ENCODE measurements around the gene TMPRSS3.

TMPRSS3 gene

DNA sequence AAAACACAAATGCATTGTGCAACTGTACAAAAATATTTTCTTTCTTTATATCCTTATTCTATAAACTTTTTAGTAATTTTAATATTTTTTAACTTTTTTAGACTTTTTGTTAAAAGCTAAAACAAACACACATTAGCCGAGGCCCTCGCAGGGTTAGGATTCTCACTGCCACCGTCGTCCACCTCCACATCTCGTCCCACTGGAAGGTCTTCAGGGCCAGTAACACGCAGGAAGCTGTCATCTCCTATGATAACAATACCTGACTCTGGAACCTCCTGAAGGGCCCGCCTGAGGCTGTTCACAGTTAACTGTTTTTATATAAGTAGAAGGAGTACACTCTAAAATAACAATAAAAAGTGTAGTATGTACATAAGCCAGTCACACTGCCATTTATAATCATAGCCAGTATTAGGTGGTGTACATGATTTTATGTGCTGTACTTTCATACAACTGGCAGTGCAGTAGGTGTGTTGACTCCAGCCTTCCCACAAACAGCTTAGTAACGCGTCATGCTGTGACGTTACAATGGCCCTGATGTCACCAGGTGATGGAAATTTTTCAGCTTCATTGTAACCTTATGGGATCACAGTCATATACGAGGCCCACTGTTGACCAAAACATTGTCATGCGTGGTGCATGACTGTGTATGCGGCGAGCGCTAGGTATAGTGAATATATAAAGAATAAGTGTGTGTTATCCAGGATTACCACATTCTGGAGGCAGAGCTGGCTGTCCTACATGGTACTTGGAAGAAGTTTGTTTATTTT, 53.9 kb downstream of the TMPRSS3 start:
- ATAC-seq = no peak
- TF ChIP-seq, protein P1, sequence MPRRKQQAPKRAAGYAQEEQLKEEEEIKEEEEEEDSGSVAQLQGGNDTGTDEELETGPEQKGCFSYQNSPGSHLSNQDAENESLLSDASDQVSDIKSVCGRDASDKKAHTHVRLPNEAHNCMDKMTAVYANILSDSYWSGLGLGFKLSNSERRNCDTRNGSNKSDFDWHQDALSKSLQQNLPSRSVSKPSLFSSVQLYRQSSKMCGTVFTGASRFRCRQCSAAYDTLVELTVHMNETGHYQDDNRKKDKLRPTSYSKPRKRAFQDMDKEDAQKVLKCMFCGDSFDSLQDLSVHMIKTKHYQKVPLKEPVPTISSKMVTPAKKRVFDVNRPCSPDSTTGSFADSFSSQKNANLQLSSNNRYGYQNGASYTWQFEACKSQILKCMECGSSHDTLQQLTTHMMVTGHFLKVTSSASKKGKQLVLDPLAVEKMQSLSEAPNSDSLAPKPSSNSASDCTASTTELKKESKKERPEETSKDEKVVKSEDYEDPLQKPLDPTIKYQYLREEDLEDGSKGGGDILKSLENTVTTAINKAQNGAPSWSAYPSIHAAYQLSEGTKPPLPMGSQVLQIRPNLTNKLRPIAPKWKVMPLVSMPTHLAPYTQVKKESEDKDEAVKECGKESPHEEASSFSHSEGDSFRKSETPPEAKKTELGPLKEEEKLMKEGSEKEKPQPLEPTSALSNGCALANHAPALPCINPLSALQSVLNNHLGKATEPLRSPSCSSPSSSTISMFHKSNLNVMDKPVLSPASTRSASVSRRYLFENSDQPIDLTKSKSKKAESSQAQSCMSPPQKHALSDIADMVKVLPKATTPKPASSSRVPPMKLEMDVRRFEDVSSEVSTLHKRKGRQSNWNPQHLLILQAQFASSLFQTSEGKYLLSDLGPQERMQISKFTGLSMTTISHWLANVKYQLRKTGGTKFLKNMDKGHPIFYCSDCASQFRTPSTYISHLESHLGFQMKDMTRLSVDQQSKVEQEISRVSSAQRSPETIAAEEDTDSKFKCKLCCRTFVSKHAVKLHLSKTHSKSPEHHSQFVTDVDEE (CRISPR knock-in tag; IDR thresholded peaks at IDR 0.05) = no peak
- no peak for TF ChIP-seq PPARA (CRISPR knock-in tag; IDR thresholded peaks at IDR 0.05; ENCODE audit: borderline replicate concordance)

DNA sequence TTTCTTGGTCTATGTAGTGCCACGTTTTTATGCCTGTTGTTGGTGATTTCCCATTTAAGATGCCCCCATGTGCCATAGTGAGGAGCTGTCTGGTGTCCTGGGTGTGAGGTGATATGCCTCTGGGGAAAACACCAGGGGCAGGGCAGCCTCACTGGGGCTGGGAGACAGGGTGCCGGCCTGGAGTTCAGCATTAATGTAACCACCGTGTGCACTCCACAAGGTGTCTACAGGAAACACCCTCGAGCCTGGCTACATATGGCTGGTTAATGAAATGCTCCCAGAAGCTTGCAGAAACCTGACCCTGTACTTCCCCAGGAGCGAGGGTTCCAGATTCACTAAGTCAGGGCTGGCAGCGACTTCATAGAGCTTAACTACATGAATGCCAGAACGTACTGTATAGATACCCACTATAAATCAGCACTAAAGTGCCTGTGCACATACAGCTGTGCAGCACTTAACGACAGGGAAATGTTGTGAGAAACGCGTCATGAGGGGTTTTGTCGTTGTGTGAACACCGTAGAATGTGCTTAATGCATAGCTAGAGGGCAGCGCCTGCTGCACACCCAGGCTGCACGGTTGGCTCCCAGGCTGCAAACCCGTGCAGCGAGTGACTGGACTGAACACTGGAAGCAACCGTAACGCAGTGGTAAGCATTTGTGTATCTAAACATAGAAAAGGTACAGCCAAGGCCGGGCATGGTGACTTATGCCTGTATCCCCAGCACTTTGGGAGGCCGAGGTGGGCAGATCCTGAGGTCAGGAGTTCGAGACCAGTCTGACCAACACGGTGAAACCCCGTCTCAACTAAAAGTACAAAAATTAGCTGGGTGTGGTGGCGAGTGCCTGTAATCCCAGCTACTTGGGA, 55.4 kb downstream of the TMPRSS3 start:
- no peak for ATAC-seq
- TF ChIP-seq ZFP3 (CRISPR knock-in tag; IDR thresholded peaks at IDR 0.05) (no peak), PPARA (CRISPR knock-in tag; IDR thresholded peaks at IDR 0.05; ENCODE audit: borderline replicate concordance) (no peak), OSR1 (CRISPR knock-in tag; IDR thresholded peaks at IDR 0.05) (no peak), ZNF8 (CRISPR knock-in tag; IDR thresholded peaks at IDR 0.05) (no peak), ZC3H10 (CRISPR knock-in tag; IDR thresholded peaks at IDR 0.05) (no peak), CSDC2 (CRISPR knock-in tag; IDR thresholded peaks at IDR 0.05) (no peak), TOX (CRISPR knock-in tag; IDR thresholded peaks at IDR 0.05; ENCODE audit: borderline replicate concordance) (no peak), TCF4 (CRISPR knock-in tag; IDR thresholded peaks at IDR 0.05; ENCODE audit: borderline replicate concordance) (no peak), ZNF565 (CRISPR knock-in tag; conservative IDR thresholded peaks at IDR 0.05; ENCODE audit: low read depth) (no peak), RARB (CRISPR knock-in tag; IDR thresholded peaks at IDR 0.05) (no peak), BACH2 (CRISPR knock-in tag; IDR thresholded peaks at IDR 0.05; ENCODE audit: borderline replicate concordance) (no peak), ARNTL (CRISPR knock-in tag; IDR thresholded peaks at IDR 0.05; ENCODE audit: borderline replicate concordance, low read depth) (no peak), SNAI2 (CRISPR knock-in tag; IDR thresholded peaks at IDR 0.05) (no peak), ZFP30 (CRISPR knock-in tag; IDR thresholded peaks at IDR 0.05) (no peak), ISL1 (CRISPR knock-in tag; IDR thresholded peaks at IDR 0.05) (no peak)
- TF ChIP-seq, protein P1 (CRISPR knock-in tag; IDR thresholded peaks at IDR 0.05) = no peak
- TF ChIP-seq, protein P2, sequence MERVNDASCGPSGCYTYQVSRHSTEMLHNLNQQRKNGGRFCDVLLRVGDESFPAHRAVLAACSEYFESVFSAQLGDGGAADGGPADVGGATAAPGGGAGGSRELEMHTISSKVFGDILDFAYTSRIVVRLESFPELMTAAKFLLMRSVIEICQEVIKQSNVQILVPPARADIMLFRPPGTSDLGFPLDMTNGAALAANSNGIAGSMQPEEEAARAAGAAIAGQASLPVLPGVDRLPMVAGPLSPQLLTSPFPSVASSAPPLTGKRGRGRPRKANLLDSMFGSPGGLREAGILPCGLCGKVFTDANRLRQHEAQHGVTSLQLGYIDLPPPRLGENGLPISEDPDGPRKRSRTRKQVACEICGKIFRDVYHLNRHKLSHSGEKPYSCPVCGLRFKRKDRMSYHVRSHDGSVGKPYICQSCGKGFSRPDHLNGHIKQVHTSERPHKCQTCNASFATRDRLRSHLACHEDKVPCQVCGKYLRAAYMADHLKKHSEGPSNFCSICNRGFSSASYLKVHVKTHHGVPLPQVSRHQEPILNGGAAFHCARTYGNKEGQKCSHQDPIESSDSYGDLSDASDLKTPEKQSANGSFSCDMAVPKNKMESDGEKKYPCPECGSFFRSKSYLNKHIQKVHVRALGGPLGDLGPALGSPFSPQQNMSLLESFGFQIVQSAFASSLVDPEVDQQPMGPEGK (CRISPR knock-in tag; IDR thresholded peaks at IDR 0.05; ENCODE audit: borderline replicate concordance) = no peak
- TF ChIP-seq, protein P3, sequence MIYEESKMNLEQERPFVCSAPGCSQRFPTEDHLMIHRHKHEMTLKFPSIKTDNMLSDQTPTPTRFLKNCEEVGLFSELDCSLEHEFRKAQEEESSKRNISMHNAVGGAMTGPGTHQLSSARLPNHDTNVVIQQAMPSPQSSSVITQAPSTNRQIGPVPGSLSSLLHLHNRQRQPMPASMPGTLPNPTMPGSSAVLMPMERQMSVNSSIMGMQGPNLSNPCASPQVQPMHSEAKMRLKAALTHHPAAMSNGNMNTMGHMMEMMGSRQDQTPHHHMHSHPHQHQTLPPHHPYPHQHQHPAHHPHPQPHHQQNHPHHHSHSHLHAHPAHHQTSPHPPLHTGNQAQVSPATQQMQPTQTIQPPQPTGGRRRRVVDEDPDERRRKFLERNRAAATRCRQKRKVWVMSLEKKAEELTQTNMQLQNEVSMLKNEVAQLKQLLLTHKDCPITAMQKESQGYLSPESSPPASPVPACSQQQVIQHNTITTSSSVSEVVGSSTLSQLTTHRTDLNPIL (CRISPR knock-in tag; IDR thresholded peaks at IDR 0.05; ENCODE audit: low read depth) = no peak
- TF ChIP-seq, protein P4, sequence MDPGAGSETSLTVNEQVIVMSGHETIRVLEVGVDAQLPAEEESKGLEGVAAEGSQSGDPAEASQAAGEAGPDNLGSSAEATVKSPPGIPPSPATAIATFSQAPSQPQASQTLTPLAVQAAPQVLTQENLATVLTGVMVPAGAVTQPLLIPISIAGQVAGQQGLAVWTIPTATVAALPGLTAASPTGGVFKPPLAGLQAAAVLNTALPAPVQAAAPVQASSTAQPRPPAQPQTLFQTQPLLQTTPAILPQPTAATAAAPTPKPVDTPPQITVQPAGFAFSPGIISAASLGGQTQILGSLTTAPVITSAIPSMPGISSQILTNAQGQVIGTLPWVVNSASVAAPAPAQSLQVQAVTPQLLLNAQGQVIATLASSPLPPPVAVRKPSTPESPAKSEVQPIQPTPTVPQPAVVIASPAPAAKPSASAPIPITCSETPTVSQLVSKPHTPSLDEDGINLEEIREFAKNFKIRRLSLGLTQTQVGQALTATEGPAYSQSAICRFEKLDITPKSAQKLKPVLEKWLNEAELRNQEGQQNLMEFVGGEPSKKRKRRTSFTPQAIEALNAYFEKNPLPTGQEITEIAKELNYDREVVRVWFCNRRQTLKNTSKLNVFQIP (CRISPR knock-in tag; IDR thresholded peaks at IDR 0.05; ENCODE audit: borderline replicate concordance, low read depth) = no peak
